ENCODE results near the gene RNU7-1. TPM values are rescaled to one million over a fixed set of nuclear protein-coding genes. Genes with fewer than 3 reads are reported as not detected.

Gene RNU7-1
- total RNA-seq, 4 donors from 2014 or later: not detected

GRCh38 chr12:6947615-6948014 is 4.0 kb downstream of the RNU7-1 start:
- TF ChIP-seq, protein P1, sequence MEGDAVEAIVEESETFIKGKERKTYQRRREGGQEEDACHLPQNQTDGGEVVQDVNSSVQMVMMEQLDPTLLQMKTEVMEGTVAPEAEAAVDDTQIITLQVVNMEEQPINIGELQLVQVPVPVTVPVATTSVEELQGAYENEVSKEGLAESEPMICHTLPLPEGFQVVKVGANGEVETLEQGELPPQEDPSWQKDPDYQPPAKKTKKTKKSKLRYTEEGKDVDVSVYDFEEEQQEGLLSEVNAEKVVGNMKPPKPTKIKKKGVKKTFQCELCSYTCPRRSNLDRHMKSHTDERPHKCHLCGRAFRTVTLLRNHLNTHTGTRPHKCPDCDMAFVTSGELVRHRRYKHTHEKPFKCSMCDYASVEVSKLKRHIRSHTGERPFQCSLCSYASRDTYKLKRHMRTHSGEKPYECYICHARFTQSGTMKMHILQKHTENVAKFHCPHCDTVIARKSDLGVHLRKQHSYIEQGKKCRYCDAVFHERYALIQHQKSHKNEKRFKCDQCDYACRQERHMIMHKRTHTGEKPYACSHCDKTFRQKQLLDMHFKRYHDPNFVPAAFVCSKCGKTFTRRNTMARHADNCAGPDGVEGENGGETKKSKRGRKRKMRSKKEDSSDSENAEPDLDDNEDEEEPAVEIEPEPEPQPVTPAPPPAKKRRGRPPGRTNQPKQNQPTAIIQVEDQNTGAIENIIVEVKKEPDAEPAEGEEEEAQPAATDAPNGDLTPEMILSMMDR (IDR thresholded peaks at IDR 0.05; ENCODE audit: low read depth): no peak

- TF ChIP-seq, protein P1 (IDR thresholded peaks at IDR 0.05; ENCODE audit: low read depth): no peak
Observed at GRCh38 chr12:6948873-6949594, 5.4 kb downstream of the RNU7-1 start.

DNA sequence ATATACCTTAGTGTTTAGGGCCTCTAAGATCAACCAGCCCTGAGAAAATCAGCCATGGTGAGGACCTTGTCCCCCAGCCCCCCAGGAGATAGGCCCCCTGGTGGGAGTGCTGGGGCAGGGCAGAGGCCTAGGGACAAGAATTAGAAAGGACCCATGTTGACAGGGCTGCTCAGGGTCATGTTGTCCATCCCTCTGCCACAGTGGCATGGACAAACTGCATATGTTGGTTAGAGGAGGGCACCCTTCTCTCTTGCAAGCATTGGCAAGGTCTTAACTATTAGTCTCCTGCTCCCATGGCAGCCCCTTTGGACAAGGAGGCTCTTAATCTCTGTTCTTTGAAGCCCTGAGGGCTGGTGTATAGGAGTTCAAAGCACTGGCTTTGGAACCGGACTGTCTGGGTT is 6.8 kb downstream of the RNU7-1 start:
- TF ChIP-seq, protein P1 (IDR thresholded peaks at IDR 0.05; ENCODE audit: low read depth): no peak

- TF ChIP-seq, protein P1 (IDR thresholded peaks at IDR 0.05; ENCODE audit: low read depth): no peak
Observed at GRCh38 chr12:6950811-6951540, 7.4 kb downstream of the RNU7-1 start, which contains the start of gene PTPN6. PTPN6 (plus strand) TSS chr12:6951356; CDS start chr12:6951513, 157 bp downstream.

GRCh38 chr12:6951551-6952120 is 8.0 kb downstream of the RNU7-1 start:
- TF ChIP-seq, protein P1 (IDR thresholded peaks at IDR 0.05; ENCODE audit: low read depth): no peak

- TF ChIP-seq, protein P1 (IDR thresholded peaks at IDR 0.05; ENCODE audit: low read depth): no peak
Observed at GRCh38 chr12:6952121-6952862, 8.7 kb downstream of the RNU7-1 start.
